NB4 (cell line): ENCODE data around the gene LCORL.

Source experiments
- DNase-seq: peaks from one replicate; pipeline ENCODE4 v3.0.0; 2010; ENCODE audit warnings: low read depth
- H3K4me3 ChIP-seq: one replicate; pipeline ENCODE4 v1.5.1; 2011; ENCODE audit warnings: mild to moderate bottlenecking, low read depth, low read length, moderate library complexity
- MYC ChIP-seq: IDR thresholded peaks from 2 replicates; pipeline ENCODE4 v1.6.1; 2011; ENCODE audit warnings: low read depth, low read length
- POLR2A ChIP-seq: IDR thresholded peaks from 2 replicates; pipeline ENCODE4 v1.6.1; 2011; ENCODE audit warnings: mild to moderate bottlenecking; ENCODE audit not compliant: insufficient read length; ENCODE audit errors: extremely low read depth
- TF ChIP-seq, protein P1 (sequence below): IDR thresholded peaks from one replicate; pipeline ENCODE4 v1.5.1; 2012; ENCODE audit warnings: low read depth, low read length
- TF ChIP-seq, protein P2 (sequence below): IDR thresholded peaks from 2 replicates; pipeline ENCODE4 v1.6.1; 2011; ENCODE audit warnings: low read depth, low read length

Gene LCORL

DNA sequence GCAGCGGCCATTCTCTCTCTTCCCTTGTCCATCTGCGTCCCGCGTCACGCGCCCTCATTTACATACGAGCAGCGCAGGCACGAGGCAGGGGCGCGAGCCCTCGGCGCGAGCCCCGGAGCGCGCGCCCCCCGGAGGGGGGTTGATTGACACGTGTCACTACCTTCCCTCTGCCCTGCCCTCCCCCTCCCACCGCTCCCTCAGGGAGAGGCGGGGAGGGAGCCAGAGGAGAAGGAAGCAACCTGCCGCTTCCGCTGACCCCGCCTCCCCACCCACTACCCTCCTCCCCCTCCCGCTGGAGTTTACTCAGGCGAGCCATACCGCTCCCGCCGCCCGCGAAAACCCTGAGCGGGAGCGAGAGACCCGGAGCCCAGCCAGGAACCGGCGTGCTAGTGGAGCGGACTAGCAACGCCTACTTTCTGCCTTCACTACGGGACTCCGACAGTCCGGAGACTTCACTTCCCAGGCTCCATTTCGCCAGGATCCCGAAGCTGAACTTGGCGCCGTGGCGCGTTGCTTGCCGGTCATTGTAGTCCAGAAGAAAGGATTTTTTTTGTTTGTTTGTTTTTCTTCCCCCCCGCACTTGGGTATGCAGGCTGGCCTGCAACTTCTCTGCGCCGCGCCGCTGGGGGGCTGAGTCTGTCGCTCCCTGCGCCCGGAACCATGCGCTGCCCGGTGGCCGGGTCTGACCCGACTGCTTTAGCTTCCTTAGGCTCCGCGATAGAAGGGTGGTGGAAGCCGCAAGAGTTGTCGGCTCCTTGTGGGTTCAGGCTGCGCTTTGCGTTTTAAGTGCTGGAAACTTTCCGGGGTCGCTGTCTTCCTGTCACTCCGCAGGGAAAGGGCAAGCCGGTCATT is at the start of gene LCORL:
Gene LCORL, minus strand, starts transcription at position 36 of the 852 bp plus-strand sequence. Its CDS starts 4 bp downstream, at position 32.
- H3K4me3 ChIP-seq = peak within 1 kb of the TSS; percentile 90
- DNase-seq = peak; percentile 99
- TF ChIP-seq, protein P1, sequence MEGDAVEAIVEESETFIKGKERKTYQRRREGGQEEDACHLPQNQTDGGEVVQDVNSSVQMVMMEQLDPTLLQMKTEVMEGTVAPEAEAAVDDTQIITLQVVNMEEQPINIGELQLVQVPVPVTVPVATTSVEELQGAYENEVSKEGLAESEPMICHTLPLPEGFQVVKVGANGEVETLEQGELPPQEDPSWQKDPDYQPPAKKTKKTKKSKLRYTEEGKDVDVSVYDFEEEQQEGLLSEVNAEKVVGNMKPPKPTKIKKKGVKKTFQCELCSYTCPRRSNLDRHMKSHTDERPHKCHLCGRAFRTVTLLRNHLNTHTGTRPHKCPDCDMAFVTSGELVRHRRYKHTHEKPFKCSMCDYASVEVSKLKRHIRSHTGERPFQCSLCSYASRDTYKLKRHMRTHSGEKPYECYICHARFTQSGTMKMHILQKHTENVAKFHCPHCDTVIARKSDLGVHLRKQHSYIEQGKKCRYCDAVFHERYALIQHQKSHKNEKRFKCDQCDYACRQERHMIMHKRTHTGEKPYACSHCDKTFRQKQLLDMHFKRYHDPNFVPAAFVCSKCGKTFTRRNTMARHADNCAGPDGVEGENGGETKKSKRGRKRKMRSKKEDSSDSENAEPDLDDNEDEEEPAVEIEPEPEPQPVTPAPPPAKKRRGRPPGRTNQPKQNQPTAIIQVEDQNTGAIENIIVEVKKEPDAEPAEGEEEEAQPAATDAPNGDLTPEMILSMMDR = no peak
- TF ChIP-seq MYC = peak; percentile 93
- TF ChIP-seq POLR2A = peak; percentile 74
- TF ChIP-seq, protein P2, sequence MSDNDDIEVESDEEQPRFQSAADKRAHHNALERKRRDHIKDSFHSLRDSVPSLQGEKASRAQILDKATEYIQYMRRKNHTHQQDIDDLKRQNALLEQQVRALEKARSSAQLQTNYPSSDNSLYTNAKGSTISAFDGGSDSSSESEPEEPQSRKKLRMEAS = peak; percentile 97

DNA sequence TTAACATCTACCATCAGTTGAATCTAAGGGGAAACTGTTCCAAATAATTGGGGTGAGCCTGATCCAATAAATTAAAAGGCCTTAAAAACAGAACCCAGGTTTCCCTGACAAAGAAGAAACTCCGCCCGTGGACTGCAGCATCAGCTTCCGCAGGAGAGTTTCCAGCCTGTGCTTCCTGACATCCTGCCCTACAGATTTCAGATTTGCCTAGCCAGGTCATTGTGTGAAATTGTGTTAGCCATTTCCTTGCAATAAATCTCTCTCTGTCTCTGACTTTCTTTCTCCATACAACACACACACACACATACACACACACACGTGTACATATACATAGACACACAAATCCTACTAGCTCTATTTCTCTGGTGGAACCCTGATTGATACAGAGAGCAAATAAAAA is 48.3 kb upstream of the LCORL start:
- H3K4me3 ChIP-seq = no peak overlapping the region
- TF ChIP-seq, protein P2 = no peak
- no peak for TF ChIP-seq POLR2A
- no peak for TF ChIP-seq MYC
- TF ChIP-seq, protein P1 = no peak
- no peak for DNase-seq

DNA sequence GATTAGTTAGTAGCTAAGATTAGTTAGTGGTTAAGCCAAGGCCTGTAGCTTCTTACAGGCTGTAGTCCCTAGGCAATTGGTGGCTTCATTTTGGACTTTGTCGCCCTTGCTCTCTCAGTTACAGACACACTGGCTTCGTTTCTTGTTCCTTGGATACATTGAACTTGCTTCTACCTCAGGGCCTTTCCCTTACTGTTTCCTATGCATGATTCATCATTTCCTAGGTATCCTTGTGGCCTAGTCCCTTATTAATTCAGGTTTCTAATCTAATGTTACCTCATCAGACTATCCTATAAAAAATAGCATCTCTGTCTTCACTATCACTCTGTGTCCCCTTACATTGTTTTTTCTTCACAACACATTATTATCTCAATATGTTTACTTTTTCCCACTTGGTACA is 45.5 kb upstream of the LCORL start:
- TF ChIP-seq, protein P1 = no peak
- no peak for TF ChIP-seq POLR2A
- TF ChIP-seq, protein P2 = no peak
- TF ChIP-seq MYC = no peak
- DNase-seq = no peak
- no peak overlapping the region for H3K4me3 ChIP-seq

DNA sequence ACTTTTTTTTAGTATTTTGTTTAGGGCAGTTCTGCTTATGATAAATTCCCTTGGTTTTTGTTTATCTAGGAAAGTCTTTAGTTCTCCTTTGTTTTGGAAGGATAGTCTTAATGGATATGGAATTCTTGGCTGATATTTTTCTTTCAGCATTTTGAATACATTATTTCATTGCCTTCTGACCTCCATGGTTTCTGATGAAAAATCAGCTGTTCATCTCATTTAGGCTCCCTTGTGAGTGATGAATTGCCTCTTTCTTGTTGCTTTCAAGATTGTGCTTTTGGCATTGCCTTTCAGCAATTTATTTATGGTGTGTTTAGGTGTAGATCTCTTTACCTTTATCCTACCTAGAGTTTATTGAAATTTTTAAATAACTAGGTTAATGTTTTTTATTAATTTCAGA is 41.5 kb upstream of the LCORL start:
- TF ChIP-seq, protein P2 = no peak
- no peak for TF ChIP-seq POLR2A
- TF ChIP-seq MYC = no peak
- TF ChIP-seq, protein P1 = no peak
- H3K4me3 ChIP-seq = no peak overlapping the region
- no peak for DNase-seq

DNA sequence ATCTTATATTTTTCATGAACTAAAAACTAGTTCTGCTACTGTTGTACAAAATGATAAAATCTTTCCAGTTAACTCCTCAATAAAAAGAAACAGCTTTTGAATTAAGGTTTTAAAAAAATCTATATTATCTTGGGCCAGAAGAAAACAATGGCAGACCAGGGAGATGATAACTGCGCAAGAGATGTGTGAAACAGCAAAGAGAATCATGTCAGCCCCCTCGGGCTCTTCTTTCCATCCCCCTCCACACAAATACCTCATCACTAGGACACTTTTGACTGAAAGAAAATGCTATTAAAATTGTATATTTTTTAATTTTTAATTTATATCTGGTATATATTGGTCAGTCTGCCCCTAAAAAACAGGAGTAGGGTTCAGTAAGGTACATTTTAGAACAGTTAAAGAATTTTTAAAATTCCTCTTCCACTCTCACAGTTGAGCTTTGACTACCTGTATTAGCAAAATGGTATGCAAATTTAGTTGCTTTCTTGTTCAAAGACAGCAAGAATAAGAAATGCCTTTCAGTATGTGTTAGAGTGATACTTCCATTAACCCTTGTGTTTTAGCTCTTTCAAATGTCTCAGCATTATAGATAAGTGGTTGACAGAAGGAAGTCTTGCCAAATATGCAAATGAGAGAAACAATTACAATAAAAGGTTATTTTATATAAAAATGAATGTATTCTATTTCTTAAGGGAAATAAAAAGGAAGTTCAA is 36.4 kb upstream of the LCORL start:
- TF ChIP-seq, protein P2 = no peak
- TF ChIP-seq, protein P1 = no peak
- TF ChIP-seq POLR2A = no peak
- no peak for TF ChIP-seq MYC
- DNase-seq = no peak
- no peak overlapping the region for H3K4me3 ChIP-seq
